Measurements from ENCODE around the gene KCTD2. TPM values are rescaled to one million over a fixed set of nuclear protein-coding genes. Genes with fewer than 3 reads are reported as not detected.

The KCTD2 gene
- total and polyA plus RNA-seq, 9 of the 15 experiments (the other 6 are each of a cell fraction or from before 2014, with no cell fraction given) = 1.7 to 32.9 (median 15.8) TPM

GRCh38 chr17:75059369-75060345, 12.6 kb downstream of the KCTD2 start (continued):
- TF ChIP-seq PBX2 (CRISPR knock-in tag; IDR thresholded peaks at IDR 0.05; ENCODE audit: low read depth) (no peak), PBX2 (tag; conservative IDR thresholded peaks at IDR 0.05; ENCODE audit: low read depth) (0 out of 2 replicates have a peak, but pooled peaks have one; percentile 22), ZBTB11 (CRISPR knock-in tag; IDR thresholded peaks at IDR 0.05) (peak in 1 of 3 experiments; percentile 30; a peak in 1 of 6 replicates), ZFP30 (CRISPR knock-in tag; IDR thresholded peaks at IDR 0.05; ENCODE audit: borderline replicate concordance) (no peak), FOXO4 (CRISPR knock-in tag; IDR thresholded peaks at IDR 0.05) (no peak), SRSF3 (IDR thresholded peaks at IDR 0.05; ENCODE audit: insufficient read depth, low read length) (no peak), ZNF518B (CRISPR knock-in tag; IDR thresholded peaks at IDR 0.05) (no peak), RFX1 (IDR thresholded peaks at IDR 0.05) (no peak), RAD21 (CRISPR knock-in tag; conservative IDR thresholded peaks at IDR 0.05 in 1 of 2, IDR thresholded peaks at IDR 0.05 in 1 of 2) (peak; percentile 63 to 83), MBD1 (CRISPR knock-in tag; IDR thresholded peaks at IDR 0.05) (peak; percentile 74; the same call in 1 of the 2 replicates)
